ENCODE measurements around the gene SIGLEC14. TPM values are rescaled to one million over a fixed set of nuclear protein-coding genes. Genes with fewer than 3 reads are reported as not detected.
A peak's percentile ranks its signal among the peaks of the same experiment; 100 is the strongest.

Gene SIGLEC14
- total and polyA plus RNA-seq, 4 donors = 1.0 to 3.5 (median 2.0) TPM

Small RNAs within 50 kb of the gene (small RNA-seq; reads per million reads assigned to genes)
- not detected for gene AC018755.2 (ENCODE audit: low replicate concordance)
- not detected for gene MIR125A (ENCODE audit: low replicate concordance)
- 0.55 reads per million, percentile 60 among the genes with 10 or more reads in this experiment for gene MIR99B (ENCODE audit: low replicate concordance)
- gene MIRLET7E (ENCODE audit: low replicate concordance) = not detected

Other genes starting within 250 kb of the SIGLEC14 start
- 1 to 10 TPM; 3.1 to 3.7 TPM for gene SIGLEC10, start 229.2 kb downstream of the SIGLEC14 start, total RNA-seq
- gene SIGLEC10, start 229.2 kb downstream of the SIGLEC14 start, polyA plus RNA-seq (ENCODE audit: insufficient read length in 2 of 2) = 1 to 10 TPM; 6.6 to 7.1 TPM
- 1 to 10 TPM; 2.0 to 3.6 TPM for gene SIGLEC8, start 188.4 kb downstream of the SIGLEC14 start, total RNA-seq
- gene SIGLEC8, start 188.4 kb downstream of the SIGLEC14 start, polyA plus RNA-seq (ENCODE audit: insufficient read length in 2 of 2) = 1 to 10 TPM; 3.8 to 4.7 TPM
- not detected for gene CEACAM18, start 168.3 kb downstream of the SIGLEC14 start, total RNA-seq
- not detected for gene CEACAM18, start 168.3 kb downstream of the SIGLEC14 start, polyA plus RNA-seq (ENCODE audit: insufficient read length in 2 of 2)
- gene SIGLEC12, start 145.0 kb downstream of the SIGLEC14 start, total RNA-seq = under 1 TPM in 1 of 2 donors, not detected in 1; 0.06 TPM
- not detected for gene SIGLEC12, start 145.0 kb downstream of the SIGLEC14 start, polyA plus RNA-seq (ENCODE audit: insufficient read length in 2 of 2)
- gene SIGLEC6, start 115.2 kb downstream of the SIGLEC14 start, total RNA-seq = under 1 TPM in 1 of 2 donors, not detected in 1; 0.11 TPM
- not detected for gene SIGLEC6, start 115.2 kb downstream of the SIGLEC14 start, polyA plus RNA-seq (ENCODE audit: insufficient read length in 2 of 2)
- 10 to 100 TPM in 1 of 2 donors, 1 to 10 TPM in 1; 8.5 to 12.4 TPM for gene ZNF175, start 75.5 kb downstream of the SIGLEC14 start, total RNA-seq
- 10 to 100 TPM; 12.4 to 17.8 TPM for gene ZNF175, start 75.5 kb downstream of the SIGLEC14 start, polyA plus RNA-seq (ENCODE audit: insufficient read length in 2 of 2)
- 1 to 10 TPM in 1 of 2 donors, under 1 TPM in 1; 0.44 to 1.6 TPM for gene SIGLEC5, start 16.4 kb downstream of the SIGLEC14 start, total RNA-seq
- under 1 TPM in 1 of 2 donors, not detected in 1; 0.22 TPM for gene SIGLEC5, start 16.4 kb downstream of the SIGLEC14 start, polyA plus RNA-seq (ENCODE audit: insufficient read length in 2 of 2)
- gene SPACA6, start 46.5 kb upstream of the SIGLEC14 start, total RNA-seq = 10 to 100 TPM in 1 of 2 donors, 1 to 10 TPM in 1; 2.6 to 18.0 TPM
- gene SPACA6, start 46.5 kb upstream of the SIGLEC14 start, polyA plus RNA-seq (ENCODE audit: insufficient read length in 2 of 2) = 10 to 100 TPM; 11.4 to 23.2 TPM
- gene HAS1, start 77.2 kb upstream of the SIGLEC14 start, total RNA-seq = 1 to 10 TPM in 1 of 2 donors, under 1 TPM in 1; 0.61 to 1.6 TPM
- gene HAS1, start 77.2 kb upstream of the SIGLEC14 start, polyA plus RNA-seq (ENCODE audit: insufficient read length in 2 of 2) = 1 to 10 TPM; 3.0 to 4.3 TPM
- 10 to 100 TPM in 1 of 2 donors, 1 to 10 TPM in 1; 5.2 to 19.4 TPM for gene FPR1, start 105.1 kb upstream of the SIGLEC14 start, total RNA-seq
- 10 to 100 TPM in 1 of 2 donors, 1 to 10 TPM in 1; 8.0 to 10.7 TPM for gene FPR1, start 105.1 kb upstream of the SIGLEC14 start, polyA plus RNA-seq (ENCODE audit: insufficient read length in 2 of 2)
- gene FPR2, start 114.4 kb upstream of the SIGLEC14 start, total RNA-seq = 1 to 10 TPM in 1 of 2 donors, under 1 TPM in 1; 0.33 to 5.6 TPM
- gene FPR2, start 114.4 kb upstream of the SIGLEC14 start, polyA plus RNA-seq (ENCODE audit: insufficient read length in 2 of 2) = not detected
- 1 to 10 TPM in 1 of 2 donors, under 1 TPM in 1; 0.17 to 2.6 TPM for gene FPR3, start 148.3 kb upstream of the SIGLEC14 start, total RNA-seq
- gene FPR3, start 148.3 kb upstream of the SIGLEC14 start, polyA plus RNA-seq (ENCODE audit: insufficient read length in 2 of 2) = under 1 TPM in 1 of 2 donors, not detected in 1; 0.09 TPM
- gene ZNF577, start 241.1 kb upstream of the SIGLEC14 start, total RNA-seq = 10 to 100 TPM; 31.0 to 46.1 TPM
- gene ZNF577, start 241.1 kb upstream of the SIGLEC14 start, polyA plus RNA-seq (ENCODE audit: insufficient read length in 2 of 2) = 10 to 100 TPM; 32.8 to 46.2 TPM

Data from spinal cord (tissue), 4 donors.